Esophagus muscularis mucosa (tissue), 4 donors: ENCODE data around the gene HDAC3.
A peak's percentile ranks its signal among the peaks of the same experiment; 100 is the strongest.

ENCODE experiments used
- EP300 ChIP-seq: sonication (generic); formaldehyde crosslinking; IDR thresholded peaks from one replicate; pipeline ENCODE4 v1.6.1; 2017; ENCODE audit warnings: antibody characterized with exemption
- POLR2A ChIP-seq: fragments of 450-650 bp; IDR thresholded peaks from one replicate; pipeline ENCODE4 v1.6.1; 2017; ENCODE audit warnings: antibody characterized with exemption, moderate library complexity, mild to moderate bottlenecking, low read depth
- POLR2AphosphoS5 ChIP-seq, 2 donors: sonication (generic); formaldehyde crosslinking; IDR thresholded peaks; one replicate each; pipeline ENCODE4 v1.6.1; 2017; ENCODE audit warnings: antibody characterized with exemption in 2 of 2
- TF ChIP-seq, protein P1 (sequence below), 3 experiments: fragments of 200-600 bp in 2 of 3; fragments of 450-650 bp in 1 of 3; sonication (generic) in 2 of 3; IDR thresholded peaks; one replicate each; pipeline ENCODE4 v1.5.1; 2017 to 2019; ENCODE audit warnings: antibody characterized with exemption in 3 of 3, mild to moderate bottlenecking in 2 of 3, moderate library complexity in 1 of 3

- TF ChIP-seq, protein P1, sequence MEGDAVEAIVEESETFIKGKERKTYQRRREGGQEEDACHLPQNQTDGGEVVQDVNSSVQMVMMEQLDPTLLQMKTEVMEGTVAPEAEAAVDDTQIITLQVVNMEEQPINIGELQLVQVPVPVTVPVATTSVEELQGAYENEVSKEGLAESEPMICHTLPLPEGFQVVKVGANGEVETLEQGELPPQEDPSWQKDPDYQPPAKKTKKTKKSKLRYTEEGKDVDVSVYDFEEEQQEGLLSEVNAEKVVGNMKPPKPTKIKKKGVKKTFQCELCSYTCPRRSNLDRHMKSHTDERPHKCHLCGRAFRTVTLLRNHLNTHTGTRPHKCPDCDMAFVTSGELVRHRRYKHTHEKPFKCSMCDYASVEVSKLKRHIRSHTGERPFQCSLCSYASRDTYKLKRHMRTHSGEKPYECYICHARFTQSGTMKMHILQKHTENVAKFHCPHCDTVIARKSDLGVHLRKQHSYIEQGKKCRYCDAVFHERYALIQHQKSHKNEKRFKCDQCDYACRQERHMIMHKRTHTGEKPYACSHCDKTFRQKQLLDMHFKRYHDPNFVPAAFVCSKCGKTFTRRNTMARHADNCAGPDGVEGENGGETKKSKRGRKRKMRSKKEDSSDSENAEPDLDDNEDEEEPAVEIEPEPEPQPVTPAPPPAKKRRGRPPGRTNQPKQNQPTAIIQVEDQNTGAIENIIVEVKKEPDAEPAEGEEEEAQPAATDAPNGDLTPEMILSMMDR (IDR thresholded peaks at IDR 0.05): no peak
- TF ChIP-seq POLR2A (peak; percentile 36), POLR2AphosphoS5 (IDR thresholded peaks at IDR 0.05) (peak; percentile 58 to 88), EP300 (no peak)
Measured at GRCh38 chr5:141636413-141637122, at the start of gene HDAC3, which contains the start of gene RELL2.
